ENCODE measurements around the gene SIN3B.

SIN3B gene

GRCh38 chr19:16888629-16889365 lies 59.6 kb downstream of the SIN3B start, which contains the start of gene F2RL3:
Gene F2RL3 (plus strand): TSS chr19:16888999. CDS start chr19:16889190, 191 bp downstream.
- Histone ChIP-seq H3K27ac (peak within 1 kb of the TSS; percentile 73), H2AFZ (no peak within 1 kb of the TSS), H3K36me3 (ENCODE audit: control insufficient read depth, insufficient read depth, low read length) (no peaks in the 10 kb centered on the region), H3K4me3 (ENCODE audit: low read depth, low read length) (no peak within 1 kb of the TSS), H3K79me2 (no peaks in the 10 kb centered on the region), H3K9me3 (ENCODE audit: control insufficient read depth, low read length) (no peaks in the 10 kb centered on the region), H3K9ac (no peak within 1 kb of the TSS), H3K27me3 (ENCODE audit: control insufficient read depth, insufficient read depth, low read length) (no peaks in the 10 kb centered on the region), H3K4me1 (no peaks in the 10 kb centered on the region), H3K4me2 (ENCODE audit: low read length) (no peak within 1 kb of the TSS)
- no peak for TF ChIP-seq CTCF (IDR thresholded peaks at IDR 0.05)

- Histone ChIP-seq H3K9me3 (ENCODE audit: control insufficient read depth, low read length) (no peaks in the 10 kb centered on the region), H3K4me3 (ENCODE audit: low read depth, low read length) (no peak overlapping the region), H2AFZ (no peak overlapping the region), H3K79me2 (no peaks in the 10 kb centered on the region), H3K4me1 (no peaks in the 10 kb centered on the region), H3K27me3 (ENCODE audit: control insufficient read depth, insufficient read depth, low read length) (no peaks in the 10 kb centered on the region), H3K4me2 (ENCODE audit: low read length) (no peak overlapping the region), H3K9ac (no peak overlapping the region), H3K36me3 (ENCODE audit: control insufficient read depth, insufficient read depth, low read length) (no peaks in the 10 kb centered on the region), H3K27ac (peak overlapping the region; percentile 73)
- no peak for TF ChIP-seq CTCF (IDR thresholded peaks at IDR 0.05)
Observed at GRCh38 chr19:16889366-16889882, 60.2 kb downstream of the SIN3B start.

- Histone ChIP-seq H3K36me3 (ENCODE audit: control insufficient read depth, insufficient read depth, low read length) (no peaks in the 10 kb centered on the region), H2AFZ (no peak overlapping the region), H3K4me2 (ENCODE audit: low read length) (no peak overlapping the region), H3K27me3 (ENCODE audit: control insufficient read depth, insufficient read depth, low read length) (no peaks in the 10 kb centered on the region), H3K27ac (peak overlapping the region; percentile 73), H3K4me1 (no peaks in the 10 kb centered on the region), H3K79me2 (no peaks in the 10 kb centered on the region), H3K9ac (no peak overlapping the region), H3K4me3 (ENCODE audit: low read depth, low read length) (no peak overlapping the region), H3K9me3 (ENCODE audit: control insufficient read depth, low read length) (no peaks in the 10 kb centered on the region)
- no peak for TF ChIP-seq CTCF (IDR thresholded peaks at IDR 0.05)
Observed at GRCh38 chr19:16889883-16890460, 60.8 kb downstream of the SIN3B start.

GRCh38 chr19:16890461-16891184 lies 61.4 kb downstream of the SIN3B start:
- H3K4me2 ChIP-seq (ENCODE audit: low read length) = no peak overlapping the region
- no peak overlapping the region for H3K9ac ChIP-seq
- no peak overlapping the region for H2AFZ ChIP-seq
- peak overlapping the region; percentile 11 for H3K27ac ChIP-seq
- H3K4me1 ChIP-seq = peaks cover 2% of the 10 kb centered on the region
- no peak for TF ChIP-seq CTCF (IDR thresholded peaks at IDR 0.05)
- H3K9me3 ChIP-seq (ENCODE audit: control insufficient read depth, low read length) = no peaks in the 10 kb centered on the region
- H3K4me3 ChIP-seq (ENCODE audit: low read depth, low read length) = no peak overlapping the region
- H3K36me3 ChIP-seq (ENCODE audit: control insufficient read depth, insufficient read depth, low read length) = no peaks in the 10 kb centered on the region
- H3K79me2 ChIP-seq = no peaks in the 10 kb centered on the region
- no peaks in the 10 kb centered on the region for H3K27me3 ChIP-seq (ENCODE audit: control insufficient read depth, insufficient read depth, low read length)

Measured in parathyroid adenoma (tissue), 2 donors.